ENCODE results near the gene TMEM59L.
"Not testable (repeated sequence)": the region's sequence is repeated elsewhere in the genome, so short reads cannot be mapped to it uniquely, and the experiment has no call there.

Gene TMEM59L

DNA sequence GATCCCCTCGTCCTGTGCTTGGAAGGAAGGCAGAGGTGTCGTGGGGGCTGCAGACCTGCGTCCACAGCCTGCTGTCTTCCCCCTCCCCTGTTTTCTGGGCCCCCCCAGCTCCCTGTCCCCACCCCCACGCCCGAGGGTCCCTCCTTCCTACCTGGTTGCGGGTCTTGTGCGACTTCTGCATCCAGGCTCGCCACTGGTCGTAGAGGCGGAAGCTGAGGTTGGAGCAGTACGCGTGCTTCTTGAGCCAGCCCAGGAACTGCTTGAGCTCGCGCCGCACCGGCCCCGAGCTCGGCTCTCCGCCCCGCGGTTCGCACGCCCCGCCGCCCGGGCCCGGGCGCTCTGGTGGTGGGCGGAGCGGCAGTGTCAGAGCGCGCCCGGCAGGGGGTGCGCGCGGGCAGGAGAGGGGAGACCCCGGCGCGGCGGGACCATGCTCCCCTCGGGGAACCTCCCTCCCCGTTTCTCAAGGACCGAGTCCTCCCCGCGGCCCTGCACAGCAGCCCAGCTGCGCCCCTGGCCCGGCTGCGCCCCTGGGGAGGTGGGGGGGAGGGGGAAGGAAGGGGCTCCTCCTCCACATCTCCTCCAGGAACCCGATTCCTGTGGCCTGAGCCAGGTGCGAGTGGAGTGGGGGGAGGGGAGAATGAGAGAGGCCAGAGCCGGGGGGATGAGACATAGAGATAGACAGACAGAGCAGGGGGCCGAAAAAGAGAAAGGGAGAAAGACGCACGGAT is 18.4 kb upstream of the TMEM59L start:
- peak; percentile 91 for DNase-seq (ENCODE audit: low spot score)

DNA sequence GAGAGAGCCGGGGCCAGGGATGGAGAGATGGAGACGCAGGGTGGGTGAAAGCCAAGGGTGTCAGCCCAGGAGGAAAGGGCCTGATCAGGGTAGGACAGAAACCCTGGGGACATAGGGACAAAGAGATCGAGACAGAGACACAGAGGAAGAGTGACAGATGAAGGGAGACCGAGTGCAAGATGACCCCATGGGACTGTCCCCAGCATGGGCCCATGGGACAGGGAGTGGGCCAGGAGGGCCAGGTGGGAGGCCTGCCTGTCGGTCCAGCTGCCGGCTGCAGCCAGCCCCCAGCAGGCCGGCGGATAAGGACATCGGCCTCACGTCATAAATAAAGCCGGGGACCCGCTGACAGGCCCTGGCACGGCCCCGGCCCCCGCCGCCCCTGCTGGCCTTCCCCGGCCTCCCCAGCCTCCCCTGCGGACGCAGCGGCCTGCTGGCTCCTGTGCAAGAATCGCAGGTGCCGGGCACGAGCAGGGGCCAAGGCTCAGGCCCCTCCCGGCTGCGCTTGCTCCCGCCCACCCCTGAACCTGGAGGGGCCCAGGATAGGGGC is 17.8 kb upstream of the TMEM59L start:
- DNase-seq (ENCODE audit: low spot score): no peak

DNA sequence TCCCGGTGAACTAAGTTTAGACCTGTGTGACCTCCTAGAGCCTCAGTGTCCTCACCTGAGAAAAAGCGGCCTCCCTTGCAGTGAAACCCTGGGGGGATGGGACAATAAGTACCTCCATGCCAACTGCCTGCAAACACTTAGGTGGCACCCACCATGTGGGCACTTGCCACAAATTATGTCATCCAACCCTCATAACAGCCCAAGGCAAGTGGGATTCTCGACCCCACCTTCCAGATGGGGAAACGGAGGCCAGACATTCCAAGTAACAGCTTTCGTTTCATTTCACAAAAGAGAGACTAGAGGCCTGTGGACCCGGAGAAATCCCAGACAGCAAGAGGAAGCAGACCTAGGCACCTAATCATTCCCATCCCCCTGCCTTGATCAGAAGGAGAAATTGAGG is 17.2 kb upstream of the TMEM59L start:
- no peak for DNase-seq (ENCODE audit: low spot score)

DNA sequence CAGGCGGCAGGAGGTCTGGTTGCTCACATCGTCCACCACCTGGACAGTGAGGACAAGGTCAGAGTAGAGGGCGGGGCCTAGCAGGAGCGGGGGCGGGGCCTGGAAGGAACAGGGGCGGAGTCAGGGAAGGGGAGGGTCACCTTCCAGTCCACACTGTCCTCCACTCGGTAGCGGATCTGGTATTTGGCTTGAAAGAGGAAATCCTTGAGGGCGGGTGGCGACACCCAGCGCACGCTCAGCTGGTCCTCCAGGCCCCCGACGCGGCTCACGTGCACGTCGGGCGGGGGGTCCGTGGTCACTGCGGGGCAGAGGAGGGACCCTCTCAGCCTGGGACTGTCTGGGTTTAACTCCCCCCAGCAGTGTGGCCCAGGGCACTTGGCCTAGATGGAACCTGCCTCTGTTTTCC is 15.9 kb upstream of the TMEM59L start:
- peak; percentile 83 for DNase-seq (ENCODE audit: low spot score)

DNA sequence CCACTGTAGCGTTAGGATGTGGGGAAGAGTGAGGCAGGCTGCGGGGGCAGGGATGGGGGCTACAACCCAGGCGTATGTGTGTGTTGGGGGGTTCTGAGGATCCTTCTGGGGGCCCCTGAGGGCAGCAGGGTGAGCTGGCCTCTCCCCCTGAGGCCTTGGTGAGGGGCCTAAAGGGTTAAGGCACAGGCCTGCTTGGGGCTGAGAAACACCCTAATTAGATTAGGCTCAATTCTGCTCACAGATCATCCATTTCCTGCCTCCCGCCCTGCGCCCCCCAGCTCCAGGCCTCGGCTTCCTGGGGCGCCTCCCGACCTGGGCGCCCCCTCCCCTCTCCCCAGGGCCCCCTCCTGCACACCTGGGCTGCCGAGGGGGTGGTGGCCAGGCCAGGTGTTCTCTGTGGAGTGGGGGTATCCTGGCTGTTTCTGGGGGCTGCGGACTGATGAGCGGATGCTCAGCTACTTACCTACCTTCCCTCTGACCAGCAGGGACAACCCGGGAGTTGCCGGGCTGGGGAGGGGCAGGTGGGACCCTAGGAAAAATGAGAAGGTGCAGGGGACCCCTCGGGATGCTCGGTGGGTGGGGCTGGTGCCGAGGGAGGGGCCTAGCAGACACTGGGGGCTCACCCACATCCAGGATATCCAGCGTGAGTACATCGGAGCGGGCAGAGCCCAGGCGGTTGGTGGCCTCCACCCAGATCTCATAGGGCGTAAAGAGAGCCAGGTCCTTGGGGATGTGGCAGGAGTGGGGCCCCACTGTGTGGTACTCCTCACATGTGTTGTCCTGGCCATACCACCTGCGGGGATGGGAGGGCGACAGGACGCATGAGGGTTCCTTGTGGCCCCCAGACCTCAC is 14.6 kb upstream of the TMEM59L start:
- no peak for DNase-seq (ENCODE audit: low spot score)

DNA sequence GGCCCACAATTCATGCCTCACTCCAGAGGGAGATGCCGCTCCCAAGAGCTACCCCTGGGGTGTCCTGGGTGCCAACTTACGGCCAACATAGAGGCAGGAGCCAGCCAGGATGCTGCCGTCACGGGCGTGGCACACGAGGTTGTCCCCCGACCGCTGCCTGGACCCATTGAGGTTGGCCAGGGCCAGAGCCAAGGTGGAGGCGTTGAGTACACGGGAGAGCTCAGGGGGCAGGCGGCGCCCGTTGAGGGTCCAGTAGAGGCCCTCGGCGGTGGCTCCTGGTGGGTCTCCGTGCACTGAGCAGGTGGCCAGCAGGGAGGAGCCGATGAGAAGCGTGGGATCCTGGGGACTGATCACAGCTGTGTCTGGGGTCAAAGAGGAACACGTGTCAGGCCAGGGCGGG is 13.2 kb upstream of the TMEM59L start:
- no peak for DNase-seq (ENCODE audit: low spot score)

DNA sequence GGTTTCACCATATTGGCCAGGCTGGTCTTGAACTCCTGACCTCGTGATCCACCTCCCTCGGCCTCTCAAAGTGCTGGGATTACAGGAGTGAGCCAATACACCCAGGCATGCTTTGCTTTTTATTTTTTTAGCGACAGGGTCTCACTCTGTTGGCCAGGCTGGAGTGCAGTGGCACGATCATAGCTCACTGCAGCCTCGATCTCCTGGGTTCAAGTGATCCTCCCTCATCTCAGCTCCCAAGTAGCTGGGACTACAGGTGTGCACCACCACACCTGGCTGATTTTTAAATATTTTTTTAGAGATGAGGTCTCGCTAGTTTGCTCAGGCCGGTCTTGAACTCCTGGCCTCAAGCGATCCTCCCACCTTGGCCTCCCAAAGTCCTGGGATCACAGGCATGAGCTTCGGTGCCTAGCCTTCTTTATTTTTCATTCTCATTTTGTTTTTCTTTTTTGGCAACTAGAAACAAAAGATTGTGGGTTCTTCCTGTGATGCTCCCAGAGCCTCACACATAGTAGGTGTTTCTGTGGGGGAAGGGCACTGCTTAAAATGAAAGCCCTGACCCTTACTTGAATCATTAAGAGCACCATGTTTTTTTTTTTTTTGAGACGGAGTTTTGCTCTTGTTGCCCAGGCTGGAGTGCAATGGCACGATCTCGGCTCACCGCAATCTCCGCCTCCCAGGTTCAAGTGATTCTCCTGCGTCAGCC is 11.8 kb upstream of the TMEM59L start:
- DNase-seq (ENCODE audit: low spot score): not testable (repeated sequence)

DNA sequence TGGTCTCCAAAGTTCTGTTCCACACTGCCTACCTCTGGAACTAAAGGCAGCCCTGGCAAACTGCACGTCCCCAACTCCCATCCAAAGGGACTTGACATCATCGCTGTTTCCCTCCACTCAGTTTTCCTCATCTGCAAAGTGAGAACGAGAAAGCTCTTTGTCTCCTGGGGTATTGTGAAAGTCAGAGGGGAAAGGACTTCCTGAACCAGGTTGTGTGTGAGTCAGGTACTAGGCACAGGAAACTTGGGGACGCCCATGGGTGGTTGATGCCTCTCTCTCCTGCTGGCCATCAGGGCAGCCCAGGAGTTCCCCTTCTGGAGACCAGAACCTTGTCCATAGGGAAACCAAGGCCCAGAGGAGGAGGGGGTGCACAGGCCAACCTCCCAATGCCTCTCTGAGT is 10.8 kb upstream of the TMEM59L start:
- no peak for DNase-seq (ENCODE audit: low spot score)

DNA sequence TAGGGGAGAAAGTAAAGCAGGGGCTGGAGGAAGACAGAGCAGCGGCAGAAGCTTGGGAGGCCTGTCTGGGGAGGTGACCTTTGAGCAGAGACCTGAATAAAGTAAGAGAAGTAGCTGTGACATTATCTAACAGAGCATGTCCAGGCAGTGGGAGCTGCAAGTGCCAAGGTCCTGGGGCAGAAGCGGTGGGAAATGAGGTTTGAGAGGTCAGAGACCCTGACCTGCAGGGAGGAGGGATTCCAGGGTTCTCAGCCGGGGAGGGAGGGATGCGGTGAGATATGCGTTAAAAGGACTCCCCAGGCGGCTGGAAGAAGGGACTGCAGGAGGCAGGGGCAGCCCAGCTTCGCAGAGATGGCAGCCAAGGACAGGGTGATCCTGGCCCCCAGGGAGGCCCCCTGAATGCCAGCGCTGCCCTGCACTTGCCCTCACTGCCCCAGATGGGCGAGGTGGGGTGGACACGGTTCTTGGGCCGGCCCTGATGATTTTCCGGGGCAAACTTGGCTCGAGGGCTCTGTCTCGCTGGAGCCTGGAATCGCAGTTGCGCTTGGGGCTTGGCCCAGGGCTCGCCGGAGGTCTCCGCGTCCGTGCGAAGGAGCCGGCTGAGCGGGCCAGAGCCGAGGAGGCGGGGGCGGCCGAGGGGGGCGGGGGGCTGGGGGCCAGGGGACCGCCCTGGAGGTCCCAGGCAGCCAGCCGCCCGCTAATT is 9.3 kb upstream of the TMEM59L start:
- peak; percentile 70 for DNase-seq (ENCODE audit: low spot score)

DNA sequence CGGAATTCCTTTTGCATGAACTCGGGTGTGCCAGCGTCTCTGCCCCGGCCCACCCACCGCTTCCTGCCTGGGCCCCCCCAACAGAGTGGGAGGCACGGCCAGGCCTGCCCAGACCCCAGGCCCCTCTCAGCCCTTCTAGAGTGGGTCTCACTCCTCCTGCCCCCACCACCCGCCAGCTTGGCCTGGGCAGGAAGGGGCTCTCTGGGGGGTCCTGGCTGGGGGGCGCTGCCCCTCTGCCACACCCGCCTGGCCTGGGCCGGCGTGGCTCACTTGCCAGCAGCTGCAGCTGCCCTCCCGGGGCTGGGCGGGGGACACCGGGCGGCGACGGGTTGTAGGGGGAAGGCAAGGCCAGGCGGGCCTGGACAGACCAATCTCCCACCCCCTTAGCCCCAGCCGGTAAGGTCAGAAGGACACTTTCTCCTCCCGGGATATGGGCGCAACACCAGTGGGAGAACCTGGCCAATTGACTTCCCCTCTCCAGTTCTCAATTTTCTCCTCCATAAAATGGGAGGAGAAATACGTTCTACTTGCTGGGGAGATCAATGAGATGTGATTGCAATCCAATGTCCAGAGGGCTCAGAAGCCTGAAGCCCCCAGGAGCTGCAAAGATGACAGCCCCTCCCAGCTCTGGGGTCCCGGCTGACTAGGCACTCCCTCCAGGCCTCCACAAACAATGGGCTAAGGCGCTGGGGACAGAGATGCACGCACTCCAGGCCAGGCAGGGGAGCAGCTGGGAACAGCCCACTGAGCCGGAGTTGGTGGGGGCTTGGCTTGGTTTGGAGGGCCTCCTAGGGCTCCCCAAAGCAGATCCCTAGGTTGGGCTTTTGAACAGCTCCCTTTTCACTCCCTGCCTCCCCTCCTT is 8.5 kb upstream of the TMEM59L start:
- peak; percentile 67 for DNase-seq (ENCODE audit: low spot score)

DNA sequence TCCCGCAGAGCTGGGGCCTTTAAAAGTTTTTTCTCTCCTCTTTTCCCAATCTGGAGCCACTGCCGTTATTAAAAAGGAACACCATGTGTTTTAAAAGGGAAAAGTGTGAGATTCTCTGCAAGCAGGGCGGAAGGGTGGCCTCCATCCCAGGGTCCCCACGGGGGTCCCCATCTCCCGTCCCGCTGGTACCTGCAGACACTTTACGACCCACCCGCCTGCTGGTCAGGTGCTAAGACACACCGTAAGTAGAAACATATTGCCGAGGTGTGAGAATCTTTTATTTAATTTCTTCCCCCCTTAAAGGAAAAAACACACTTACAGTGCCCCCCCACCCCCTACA is 7.9 kb upstream of the TMEM59L start:
- DNase-seq (ENCODE audit: low spot score): no peak

DNA sequence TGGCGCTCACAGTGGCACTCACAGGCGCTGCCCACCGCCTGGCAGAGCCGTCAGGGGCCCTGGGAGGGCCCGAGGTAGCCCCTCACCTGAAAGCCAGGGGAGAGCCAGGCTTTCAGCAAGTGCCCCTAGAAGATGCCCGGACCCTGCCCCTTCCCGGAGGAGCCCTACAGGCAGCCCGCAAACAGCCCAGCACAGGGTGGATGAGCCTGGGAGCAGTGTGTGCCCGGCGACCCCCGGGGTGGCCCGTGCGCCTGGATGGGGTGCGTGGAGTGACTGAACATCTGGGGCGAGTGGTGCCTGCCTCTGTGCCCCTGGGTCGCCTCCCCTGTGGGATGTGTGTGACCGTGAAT is 7.5 kb upstream of the TMEM59L start:
- DNase-seq (ENCODE audit: low spot score): peak; percentile 51

DNA sequence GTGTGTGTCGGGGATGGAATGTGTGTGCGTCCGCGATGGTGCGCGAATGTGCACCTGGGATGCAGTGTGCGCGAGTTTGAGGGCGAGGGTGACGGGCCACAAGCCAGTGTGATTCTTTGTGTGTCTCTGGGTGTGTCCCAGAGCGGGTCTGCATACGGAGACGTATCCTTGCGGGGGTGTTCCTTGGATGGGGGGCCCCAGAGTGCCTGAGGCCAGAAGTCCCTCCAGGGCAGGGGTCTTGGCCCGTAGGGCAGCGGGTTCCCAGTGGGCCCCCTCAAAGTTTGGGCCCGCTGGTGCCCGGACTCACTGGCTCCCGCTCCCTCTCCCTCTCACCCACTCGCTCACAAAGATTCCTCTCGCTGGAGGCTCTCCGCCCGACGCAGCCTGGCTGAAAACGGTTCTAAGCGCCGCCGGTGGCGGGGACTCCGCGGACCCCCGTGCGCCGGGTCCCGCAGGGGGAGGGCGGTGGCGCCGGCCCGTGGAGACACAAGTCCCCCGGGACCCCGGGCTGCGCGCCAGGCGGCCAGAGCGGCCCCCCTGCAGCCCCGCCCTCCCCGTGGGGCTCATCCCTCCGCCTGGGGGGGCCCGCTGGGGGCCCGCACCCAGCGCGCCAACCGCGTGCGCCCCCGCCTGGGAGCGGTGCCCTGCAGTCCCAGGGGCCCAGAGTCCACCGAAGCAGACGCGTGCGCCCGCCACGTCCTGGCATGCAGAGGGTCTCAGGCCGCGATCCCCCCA is 7.0 kb upstream of the TMEM59L start:
- DNase-seq (ENCODE audit: low spot score): peak; percentile 48

DNA sequence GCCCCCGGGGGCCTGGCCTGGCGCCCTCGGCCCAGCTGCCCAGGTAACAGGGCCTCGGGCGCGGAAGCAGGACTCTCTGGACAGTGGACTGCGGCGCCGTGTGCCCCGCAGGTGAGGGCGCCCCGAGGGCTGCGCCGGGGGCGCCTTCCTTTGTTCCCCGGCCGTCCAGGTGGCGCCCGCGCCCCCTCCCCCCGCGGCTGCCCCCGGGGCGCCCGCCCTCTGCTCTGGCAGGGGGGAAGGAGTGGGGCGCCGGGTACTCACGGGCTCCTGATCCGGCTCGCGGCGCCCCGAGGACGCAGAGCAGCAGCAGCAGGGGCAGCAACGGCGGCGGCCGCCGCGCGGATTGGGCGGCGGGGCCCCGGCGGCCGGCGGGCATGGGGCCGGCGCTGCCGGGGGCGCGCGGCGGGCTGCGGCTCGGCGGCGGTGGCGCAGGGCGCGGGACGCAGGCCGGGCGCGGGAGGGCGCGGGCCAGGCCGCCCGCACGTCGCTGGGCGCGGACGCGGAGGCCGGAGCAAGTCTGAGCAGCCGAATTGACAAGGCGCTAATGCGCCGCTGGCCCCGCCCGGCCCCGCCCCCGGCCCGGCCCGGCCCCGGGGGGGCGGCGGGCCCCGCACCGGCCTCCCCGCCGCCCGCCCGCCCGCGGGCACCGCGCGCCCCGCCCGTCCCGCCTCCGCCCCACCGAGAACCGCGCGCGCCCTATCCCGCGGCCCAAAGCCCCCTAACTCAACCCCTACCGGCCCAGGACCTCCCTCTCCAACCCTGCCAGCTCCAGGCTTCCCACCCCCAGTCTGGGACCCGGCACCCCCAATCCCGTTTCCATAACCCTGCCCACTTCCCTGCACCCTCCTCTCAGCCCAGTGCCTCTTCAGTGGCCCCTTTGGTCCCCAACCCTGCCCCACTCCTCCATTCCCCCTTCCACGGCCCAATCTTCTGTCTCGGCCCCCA is 6.1 kb upstream of the TMEM59L start, which contains the start of gene CRLF1:
CRLF1 (minus strand) TSS at position 519 of the 945 bp plus-strand sequence; CDS start at position 376, 143 bp downstream.
- peak; percentile 49 for DNase-seq (ENCODE audit: low spot score)

DNA sequence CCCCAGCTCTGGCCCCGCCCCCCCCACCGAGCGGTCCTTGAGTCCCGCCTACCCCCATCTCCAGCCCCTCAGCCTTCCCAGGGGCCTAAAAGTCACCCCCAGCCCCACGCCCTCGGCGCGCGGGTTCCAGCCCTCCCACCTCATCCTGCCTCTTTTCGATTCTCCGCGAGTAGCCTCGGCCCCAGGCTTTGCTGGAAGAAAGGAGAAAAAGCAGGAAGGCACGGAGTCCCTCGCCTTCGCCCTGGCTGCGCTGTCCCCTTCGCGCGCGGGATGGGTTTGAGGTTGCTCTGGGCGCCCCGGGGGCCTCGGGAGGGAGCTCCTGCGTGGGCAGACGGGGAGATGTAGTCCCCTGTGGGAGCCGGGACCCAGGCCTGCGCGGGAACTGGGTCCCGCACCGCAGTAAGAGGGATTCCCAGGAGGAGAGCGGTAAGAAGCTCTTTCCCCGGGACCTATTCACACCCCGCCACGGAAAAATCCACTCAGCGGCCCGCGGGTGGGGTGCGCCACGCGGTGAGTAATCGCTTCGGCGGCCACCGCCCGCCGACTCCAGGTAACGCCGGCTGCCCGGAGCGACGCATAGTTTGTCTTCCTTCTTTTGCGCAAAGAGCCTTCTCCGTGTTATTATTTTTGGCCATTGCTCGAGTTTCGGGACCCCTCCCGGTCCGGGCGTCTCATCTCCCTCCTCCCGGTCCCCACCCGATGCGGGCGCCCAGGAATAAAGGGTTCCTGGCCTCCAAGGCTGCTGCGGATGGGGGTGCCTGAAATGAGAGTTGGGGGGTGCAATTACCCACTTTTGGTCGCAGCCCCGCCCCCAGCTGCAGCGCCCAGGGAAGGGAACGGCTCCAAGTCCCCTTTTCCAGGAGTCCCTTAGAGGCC is 5.2 kb upstream of the TMEM59L start:
- peak; percentile 57 for DNase-seq (ENCODE audit: low spot score)

DNA sequence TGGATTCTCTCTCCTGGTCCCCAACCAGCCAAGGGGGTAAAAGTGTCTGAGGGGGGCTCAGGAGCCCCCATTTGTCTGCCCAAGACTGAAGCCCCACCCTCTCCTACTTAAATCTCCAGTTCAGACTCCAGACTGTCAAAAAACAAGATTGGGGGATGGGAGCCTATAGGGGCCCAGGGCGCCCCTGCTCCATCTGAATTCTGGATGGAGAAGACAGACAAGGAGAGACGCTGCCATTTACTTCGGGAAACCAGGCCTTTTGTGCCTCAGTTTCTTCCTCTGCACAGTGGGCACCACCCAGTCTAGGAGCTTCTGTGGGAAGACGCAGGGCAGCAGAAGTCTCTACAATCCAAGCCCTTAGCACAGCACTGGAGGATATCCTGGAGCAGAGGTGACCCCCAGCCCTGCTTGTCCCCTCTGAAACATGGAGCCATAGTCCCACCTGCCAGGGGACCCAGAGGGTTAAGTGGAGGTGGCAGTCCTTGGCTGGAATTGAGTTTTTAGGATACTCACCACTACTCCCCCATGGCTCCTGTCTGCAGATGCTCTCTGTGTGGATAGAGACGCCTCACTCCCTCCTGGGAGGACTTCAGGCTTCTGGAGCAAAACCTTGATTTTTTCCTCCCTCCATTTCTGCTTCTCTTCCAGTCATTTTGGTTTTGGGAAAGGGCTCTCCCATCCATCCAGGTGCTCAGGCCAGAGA is 4.4 kb upstream of the TMEM59L start:
- no peak for DNase-seq (ENCODE audit: low spot score)

All from ecto neural progenitor cell (in vitro differentiated cells).